Neural cell (in vitro differentiated cells): ENCODE results near the gene NDUFA11.
"Not testable (repeated sequence)": the region's sequence is repeated elsewhere in the genome, so short reads cannot be mapped to it uniquely, and the experiment has no call there.

Source experiments
- EP300 ChIP-seq: fragments of 450-650 bp; conservative IDR thresholded peaks from 2 replicates; pipeline ENCODE4 v1.6.1; 2014; ENCODE audit warnings: antibody characterized with exemption, mild to moderate bottlenecking, moderate library complexity; ENCODE audit not compliant: poor library complexity, severe bottlenecking
- EZH2 ChIP-seq: fragments of 200-600, 300-800 bp; shearing (Covaris generic), sonication (generic); IDR thresholded peaks from 2 replicates; pipeline ENCODE4 v1.6.1; 2014; ENCODE audit warnings: antibody characterized with exemption, low read length, borderline replicate concordance, mild to moderate bottlenecking; ENCODE audit not compliant: insufficient read depth, poor library complexity, severe bottlenecking
- MXI1 ChIP-seq: fragments of 450-650 bp; conservative IDR thresholded peaks from 2 replicates; pipeline ENCODE4 v1.6.1; 2014; ENCODE audit warnings: antibody characterized with exemption, mild to moderate bottlenecking; ENCODE audit not compliant: poor library complexity, severe bottlenecking
- POLR2AphosphoS5 ChIP-seq: IDR thresholded peaks from 2 replicates; pipeline ENCODE4 v1.6.1; 2012
- SMC3 ChIP-seq: fragments of 450-650 bp; conservative IDR thresholded peaks from 2 replicates; pipeline ENCODE4 v1.6.1; 2014; ENCODE audit warnings: antibody characterized with exemption, mild to moderate bottlenecking, moderate library complexity; ENCODE audit not compliant: poor library complexity
- TAF1 ChIP-seq: IDR thresholded peaks from 2 replicates; pipeline ENCODE4 v1.6.1; 2012; ENCODE audit warnings: low read depth
- TF ChIP-seq, protein P1 (sequence below): fragments of 450-650 bp; IDR thresholded peaks from 2 replicates; pipeline ENCODE4 v1.5.1; 2014; ENCODE audit warnings: antibody characterized with exemption, mild to moderate bottlenecking, moderate library complexity; ENCODE audit not compliant: poor library complexity, severe bottlenecking

GRCh38 chr19:5874496-5874895 is 29.1 kb downstream of the NDUFA11 start:
- TF ChIP-seq, protein P1, sequence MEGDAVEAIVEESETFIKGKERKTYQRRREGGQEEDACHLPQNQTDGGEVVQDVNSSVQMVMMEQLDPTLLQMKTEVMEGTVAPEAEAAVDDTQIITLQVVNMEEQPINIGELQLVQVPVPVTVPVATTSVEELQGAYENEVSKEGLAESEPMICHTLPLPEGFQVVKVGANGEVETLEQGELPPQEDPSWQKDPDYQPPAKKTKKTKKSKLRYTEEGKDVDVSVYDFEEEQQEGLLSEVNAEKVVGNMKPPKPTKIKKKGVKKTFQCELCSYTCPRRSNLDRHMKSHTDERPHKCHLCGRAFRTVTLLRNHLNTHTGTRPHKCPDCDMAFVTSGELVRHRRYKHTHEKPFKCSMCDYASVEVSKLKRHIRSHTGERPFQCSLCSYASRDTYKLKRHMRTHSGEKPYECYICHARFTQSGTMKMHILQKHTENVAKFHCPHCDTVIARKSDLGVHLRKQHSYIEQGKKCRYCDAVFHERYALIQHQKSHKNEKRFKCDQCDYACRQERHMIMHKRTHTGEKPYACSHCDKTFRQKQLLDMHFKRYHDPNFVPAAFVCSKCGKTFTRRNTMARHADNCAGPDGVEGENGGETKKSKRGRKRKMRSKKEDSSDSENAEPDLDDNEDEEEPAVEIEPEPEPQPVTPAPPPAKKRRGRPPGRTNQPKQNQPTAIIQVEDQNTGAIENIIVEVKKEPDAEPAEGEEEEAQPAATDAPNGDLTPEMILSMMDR, result not testable (repeated sequence)
- TF ChIP-seq POLR2AphosphoS5, TAF1, EZH2, SMC3, MXI1, EP300: not testable (repeated sequence)
